ENCODE data around the gene CD27. TPM values are rescaled to one million over a fixed set of nuclear protein-coding genes. Genes with fewer than 3 reads are reported as not detected.

The CD27 gene
- total and polyA plus RNA-seq, 2 experiments from 2014 or later: 0.53 TPM; not detected in 1

GRCh38 chr12:6423267-6424007 is 21.3 kb upstream of the CD27 start:
- peaks cover 5% of the 10 kb centered on the region; the same call in 2 of the 3 replicates for H3K4me1 Mint-ChIP-seq
- peaks cover 6% of the 10 kb centered on the region for H3K27me3 Mint-ChIP-seq (ENCODE audit: insufficient read depth, low read depth, poor library complexity)
- H3K4me1 ChIP-seq (ENCODE audit: insufficient read depth): no peaks in the 10 kb centered on the region
- DNase-seq (ENCODE audit: low spot score): peak; percentile 97
- H3K79me2 ChIP-seq (replicated peaks; ENCODE audit: insufficient read depth): no peaks in the 10 kb centered on the region
- no peaks in the 10 kb centered on the region for H3K27me3 ChIP-seq (ENCODE audit: insufficient read depth)
- peak; percentile 99 for ATAC-seq
- TF ChIP-seq JUNB (IDR thresholded peaks at IDR 0.05; ENCODE audit: unreplicated experiment) (no peak), NANOG (IDR thresholded peaks at IDR 0.05; ENCODE audit: borderline replicate concordance) (no peak)
- TF ChIP-seq, protein P1, sequence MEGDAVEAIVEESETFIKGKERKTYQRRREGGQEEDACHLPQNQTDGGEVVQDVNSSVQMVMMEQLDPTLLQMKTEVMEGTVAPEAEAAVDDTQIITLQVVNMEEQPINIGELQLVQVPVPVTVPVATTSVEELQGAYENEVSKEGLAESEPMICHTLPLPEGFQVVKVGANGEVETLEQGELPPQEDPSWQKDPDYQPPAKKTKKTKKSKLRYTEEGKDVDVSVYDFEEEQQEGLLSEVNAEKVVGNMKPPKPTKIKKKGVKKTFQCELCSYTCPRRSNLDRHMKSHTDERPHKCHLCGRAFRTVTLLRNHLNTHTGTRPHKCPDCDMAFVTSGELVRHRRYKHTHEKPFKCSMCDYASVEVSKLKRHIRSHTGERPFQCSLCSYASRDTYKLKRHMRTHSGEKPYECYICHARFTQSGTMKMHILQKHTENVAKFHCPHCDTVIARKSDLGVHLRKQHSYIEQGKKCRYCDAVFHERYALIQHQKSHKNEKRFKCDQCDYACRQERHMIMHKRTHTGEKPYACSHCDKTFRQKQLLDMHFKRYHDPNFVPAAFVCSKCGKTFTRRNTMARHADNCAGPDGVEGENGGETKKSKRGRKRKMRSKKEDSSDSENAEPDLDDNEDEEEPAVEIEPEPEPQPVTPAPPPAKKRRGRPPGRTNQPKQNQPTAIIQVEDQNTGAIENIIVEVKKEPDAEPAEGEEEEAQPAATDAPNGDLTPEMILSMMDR (conservative IDR thresholded peaks at IDR 0.05; ENCODE audit: low read depth in 2 of 2): peak; percentile 88 to 98
- peak overlapping the region; percentile 80 for H2AFZ ChIP-seq
- no peak overlapping the region for H3K4me3 ChIP-seq
- no peaks in the 10 kb centered on the region for H3K36me3 ChIP-seq (ENCODE audit: insufficient read depth)
- no peaks in the 10 kb centered on the region for H3F3A ChIP-seq (replicated peaks; ENCODE audit: low read depth)
- H3K27ac ChIP-seq (ENCODE audit: low read depth): no peak overlapping the region
- H3K9me3 Mint-ChIP-seq: no peaks in the 10 kb centered on the region
- no peak overlapping the region for H3K4me3 Mint-ChIP-seq
- no peaks in the 10 kb centered on the region for H4K20me1 ChIP-seq (replicated peaks; ENCODE audit: insufficient read depth)
- no peaks in the 10 kb centered on the region for H3K36me3 Mint-ChIP-seq (ENCODE audit: low read depth)
- H3K4me2 ChIP-seq: no peak overlapping the region
- H3K9me2 ChIP-seq (ENCODE audit: insufficient read depth): no peaks in the 10 kb centered on the region
- H3K27ac Mint-ChIP-seq: no peak overlapping the region

GRCh38 chr12:6424008-6424347 is 20.8 kb upstream of the CD27 start:
- Mint-ChIP-seq H3K27ac (no peak overlapping the region), H3K4me1 (peaks cover 5% of the 10 kb centered on the region; the same call in 2 of the 3 replicates), H3K4me3 (no peak overlapping the region), H3K9me3 (no peaks in the 10 kb centered on the region), H3K27me3 (ENCODE audit: insufficient read depth, low read depth, poor library complexity) (peaks cover 6% of the 10 kb centered on the region), H3K36me3 (ENCODE audit: low read depth) (no peaks in the 10 kb centered on the region)
- Histone ChIP-seq H3K27ac (ENCODE audit: low read depth) (no peak overlapping the region), H2AFZ (peak overlapping the region; percentile 80), H3K79me2 (replicated peaks; ENCODE audit: insufficient read depth) (no peaks in the 10 kb centered on the region), H3K4me1 (ENCODE audit: insufficient read depth) (no peaks in the 10 kb centered on the region), H3K9me2 (ENCODE audit: insufficient read depth) (no peaks in the 10 kb centered on the region), H3F3A (replicated peaks; ENCODE audit: low read depth) (no peaks in the 10 kb centered on the region), H3K36me3 (ENCODE audit: insufficient read depth) (no peaks in the 10 kb centered on the region), H4K20me1 (replicated peaks; ENCODE audit: insufficient read depth) (no peaks in the 10 kb centered on the region), H3K4me3 (no peak overlapping the region), H3K4me2 (no peak overlapping the region), H3K27me3 (ENCODE audit: insufficient read depth) (no peaks in the 10 kb centered on the region)
- TF ChIP-seq STAT1 (IDR thresholded peaks at IDR 0.05; ENCODE audit: unreplicated experiment) (no peak), ETS1 (IDR thresholded peaks at IDR 0.05) (no peak), JUNB (IDR thresholded peaks at IDR 0.05; ENCODE audit: unreplicated experiment) (no peak), ZNF114 (CRISPR knock-in tag; IDR thresholded peaks at IDR 0.05) (no peak), CREB1 (CRISPR knock-in tag; IDR thresholded peaks at IDR 0.05; ENCODE audit: low read depth) (no peak), EZH2phosphoT487 (IDR thresholded peaks at IDR 0.05; ENCODE audit: unreplicated experiment) (no peak), ZNF331 (CRISPR knock-in tag; IDR thresholded peaks at IDR 0.05; ENCODE audit: low read depth) (no peak), EZH2 (IDR thresholded peaks at IDR 0.05; ENCODE audit: low read depth, unreplicated experiment) (no peak)
- TF ChIP-seq, protein P1 (conservative IDR thresholded peaks at IDR 0.05; ENCODE audit: low read depth in 2 of 2): no peak
- no peak for DNase-seq (ENCODE audit: low spot score)
- ATAC-seq: peak; percentile 63
